ENCODE results near the gene SPRYD4.
"Not testable (repeated sequence)": the region's sequence is repeated elsewhere in the genome, so short reads cannot be mapped to it uniquely, and the experiment has no call there.

Gene SPRYD4

GRCh38 chr12:56468216-56469006 is at the start of gene SPRYD4:
Gene SPRYD4 (plus strand): TSS chr12:56468578. CDS start chr12:56468592, 14 bp downstream.
- DNase-seq (ENCODE audit: low read depth in 1 of 2, low spot score in 1 of 2), result peak; percentile 82 to 93

GRCh38 chr12:56420411-56420810 is 48.0 kb upstream of the SPRYD4 start:
- DNase-seq (ENCODE audit: low read depth in 1 of 2, low spot score in 1 of 2), result no peak

GRCh38 chr12:56425193-56425592 is 43.2 kb upstream of the SPRYD4 start:
- no peak for DNase-seq (ENCODE audit: low read depth in 1 of 2, low spot score in 1 of 2)

- no peak for DNase-seq (ENCODE audit: low read depth in 1 of 2, low spot score in 1 of 2)
Measured at GRCh38 chr12:56425940-56426438, 42.4 kb upstream of the SPRYD4 start.

GRCh38 chr12:56431288-56431687 is 37.1 kb upstream of the SPRYD4 start:
- DNase-seq (ENCODE audit: low read depth in 1 of 2, low spot score in 1 of 2), result no peak

GRCh38 chr12:56431850-56432249 is 36.5 kb upstream of the SPRYD4 start:
- DNase-seq (ENCODE audit: low read depth in 1 of 2, low spot score in 1 of 2), result no peak

GRCh38 chr12:56434828-56435227 is 33.5 kb upstream of the SPRYD4 start:
- DNase-seq (ENCODE audit: low read depth in 1 of 2, low spot score in 1 of 2), result no peak

- DNase-seq (ENCODE audit: low read depth in 1 of 2, low spot score in 1 of 2), result no peak
Measured at GRCh38 chr12:56437430-56438176, 30.8 kb upstream of the SPRYD4 start.

GRCh38 chr12:56443208-56443607 is 25.2 kb upstream of the SPRYD4 start:
- not testable (repeated sequence) for DNase-seq (ENCODE audit: low read depth in 1 of 2, low spot score in 1 of 2)

- peak; percentile 66 to 73 for DNase-seq (ENCODE audit: low read depth in 1 of 2, low spot score in 1 of 2)
Measured at GRCh38 chr12:56448860-56449621, 19.3 kb upstream of the SPRYD4 start, which contains the start of gene TIMELESS. Gene TIMELESS (minus strand): TSS chr12:56449426. CDS start chr12:56434170, 15,256 bp downstream.

GRCh38 chr12:56449622-56449984 is 18.8 kb upstream of the SPRYD4 start:
- DNase-seq (ENCODE audit: low read depth in 1 of 2, low spot score in 1 of 2), result no peak

- DNase-seq (ENCODE audit: low read depth in 1 of 2, low spot score in 1 of 2), result no peak
Measured at GRCh38 chr12:56450241-56450640, 18.1 kb upstream of the SPRYD4 start.

- DNase-seq (ENCODE audit: low read depth in 1 of 2, low spot score in 1 of 2), result no peak
Measured at GRCh38 chr12:56451147-56451546, 17.2 kb upstream of the SPRYD4 start.

GRCh38 chr12:56454557-56454956 is 13.8 kb upstream of the SPRYD4 start, which contains the start of gene MIP:
Gene MIP (minus strand): TSS chr12:56454657. CDS start chr12:56454613, 44 bp downstream.
- no peak for DNase-seq (ENCODE audit: low read depth in 1 of 2, low spot score in 1 of 2)

- no peak for DNase-seq (ENCODE audit: low read depth in 1 of 2, low spot score in 1 of 2)
Measured at GRCh38 chr12:56457817-56458216, 10.6 kb upstream of the SPRYD4 start.

GRCh38 chr12:56461235-56462159 is 6.9 kb upstream of the SPRYD4 start:
- DNase-seq (ENCODE audit: low read depth in 1 of 2, low spot score in 1 of 2), result no peak

GRCh38 chr12:56462565-56462964 is 5.8 kb upstream of the SPRYD4 start:
- no peak for DNase-seq (ENCODE audit: low read depth in 1 of 2, low spot score in 1 of 2)

GRCh38 chr12:56469007-56469930 is 891 bp downstream of the SPRYD4 start:
- no peak for DNase-seq (ENCODE audit: low read depth in 1 of 2, low spot score in 1 of 2)

- no peak for DNase-seq (ENCODE audit: low read depth in 1 of 2, low spot score in 1 of 2)
Measured at GRCh38 chr12:56474389-56474788, 6.0 kb downstream of the SPRYD4 start.

All from activated T-helper 1 cell treated with anti-CD3 and anti-CD28 coated beads, Interleukin-2, amount 50 U/mL, for 16 hours (primary cell).